HG02884 (cell line): ENCODE results near the gene GSTM2.

Experiments used
- ATAC-seq: cut with Tn5 transposase; IDR thresholded peaks from one replicate; pipeline ENCODE4 v1.9.1; 2021; ENCODE audit warnings: mild to moderate bottlenecking, moderate library complexity; ENCODE audit not compliant: unreplicated experiment

Gene GSTM2

DNA sequence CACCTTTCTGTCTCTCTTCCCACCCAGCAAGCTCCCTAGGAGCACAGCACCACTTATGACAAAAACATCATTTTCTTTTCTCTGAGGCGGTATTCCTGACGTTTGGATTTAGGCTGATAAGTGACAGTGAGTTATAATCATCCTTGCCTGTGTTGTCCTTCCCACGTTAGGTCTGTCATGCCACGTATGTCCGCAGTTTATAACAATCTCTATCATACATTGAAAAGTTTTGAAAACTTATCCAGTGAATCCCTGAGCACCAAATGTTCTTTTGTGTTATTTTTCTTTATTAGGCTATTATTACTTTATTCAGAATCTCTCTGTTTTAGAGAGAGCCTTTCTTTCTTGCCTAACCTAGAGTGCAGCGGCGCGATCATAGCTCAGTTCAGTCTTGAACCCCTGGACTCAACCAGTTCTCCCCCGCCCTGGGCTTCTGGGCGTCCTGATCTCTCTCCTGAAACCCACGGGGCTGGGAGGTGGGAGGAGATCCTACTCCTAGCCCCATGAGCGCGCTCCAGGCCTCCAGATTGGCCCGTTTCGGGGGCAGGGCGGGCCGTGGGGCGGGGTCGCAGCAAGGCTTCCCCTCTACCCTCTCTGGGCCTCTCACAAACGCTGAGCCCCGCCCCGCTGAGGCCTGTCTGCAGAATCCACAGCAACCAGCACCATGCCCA lies at the start of gene GSTM2:
TSS of gene GSTM2 (plus strand) at position 606 of the 671 bp plus-strand sequence. CDS start at position 665, 59 bp downstream.
- peak; percentile 87 for ATAC-seq

DNA sequence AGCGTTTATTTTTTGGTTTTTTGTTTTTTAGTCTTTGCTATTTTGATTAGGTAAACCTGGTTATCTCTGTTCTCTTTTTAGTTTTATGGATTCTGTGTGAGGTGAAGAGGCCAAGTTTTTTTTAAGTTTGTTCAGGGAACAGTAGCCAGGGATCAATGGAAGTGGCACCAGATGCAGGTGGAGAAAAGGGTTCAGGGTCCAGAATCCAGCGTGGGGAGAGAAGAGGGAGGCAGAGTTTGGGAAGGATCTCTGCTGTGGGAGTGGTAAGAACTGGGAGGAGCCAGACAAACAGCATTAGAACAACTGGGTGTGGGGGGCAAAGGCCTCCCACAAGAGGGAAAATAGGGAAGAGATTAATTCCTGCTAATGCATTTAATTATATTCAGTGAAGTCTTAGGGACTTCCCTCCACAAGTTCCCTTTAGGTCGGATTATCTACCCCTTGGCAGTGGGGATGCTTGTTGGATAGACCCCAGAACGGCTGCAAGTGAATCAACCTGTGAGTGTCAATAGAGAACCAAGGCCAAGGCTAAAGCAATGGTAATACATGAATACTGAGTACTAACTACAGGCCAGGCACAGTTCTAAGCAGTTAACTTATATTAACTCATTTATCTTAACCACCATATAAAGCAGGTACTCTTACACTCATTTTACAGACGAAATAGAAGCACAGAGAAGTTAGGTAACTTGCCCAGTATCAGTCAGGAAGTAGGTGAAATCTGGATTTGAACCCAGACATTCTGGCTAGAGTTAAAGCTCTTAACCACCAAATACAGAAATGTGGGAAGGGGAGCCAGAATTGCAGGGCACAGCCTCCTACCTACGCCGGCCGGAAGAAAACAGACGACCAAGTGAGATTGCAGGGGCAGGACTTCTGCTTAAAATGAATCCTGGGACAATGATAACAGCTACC lies 48.9 kb upstream of the GSTM2 start:
- no peak for ATAC-seq

DNA sequence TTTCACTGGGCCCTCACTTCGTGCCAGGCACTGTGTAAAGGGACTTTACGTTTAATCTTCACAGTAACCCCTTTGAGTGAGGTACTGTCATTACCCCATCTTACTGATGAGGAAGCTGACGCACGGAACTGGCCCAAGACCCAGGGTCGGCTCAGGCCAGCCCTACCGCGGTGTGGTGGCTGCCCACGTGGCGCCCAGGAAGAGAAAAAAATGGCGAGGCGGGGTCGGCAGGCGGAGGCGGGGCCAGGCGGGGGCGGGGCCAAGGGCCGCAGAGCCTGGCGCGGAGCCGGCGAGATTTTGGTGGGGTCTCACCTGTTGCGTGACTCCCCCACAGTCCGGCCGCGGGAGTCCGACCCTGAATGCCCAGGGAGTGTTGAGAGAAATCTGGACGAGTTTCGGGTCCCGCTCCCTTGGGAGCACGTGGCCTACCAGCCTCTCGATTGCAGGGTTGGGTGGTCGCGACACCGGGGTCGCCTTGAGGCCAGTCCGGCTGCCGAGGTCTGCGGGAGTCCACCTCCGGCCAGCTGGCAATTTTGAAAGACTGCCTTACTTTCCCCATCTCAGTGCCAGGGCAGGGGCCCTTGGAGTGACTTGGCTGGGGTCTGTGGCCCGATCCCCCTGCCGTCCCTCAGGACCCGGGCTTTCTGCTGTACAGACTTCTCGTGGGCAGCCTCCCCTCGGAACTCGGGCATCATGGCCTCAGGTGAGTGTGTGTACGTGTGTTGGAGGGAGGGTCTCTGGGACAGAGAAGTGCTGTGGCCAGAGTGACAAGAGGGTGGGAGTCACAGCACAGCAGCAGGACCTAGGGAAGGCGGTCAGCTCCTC lies 48.1 kb upstream of the GSTM2 start, which contains the start of the genes AMPD2 and GNAT2:
TSS of gene AMPD2 (plus strand) at position 262 of the 825 bp plus-strand sequence. CDS start 1,339 bp downstream, outside the sequence.
TSS of gene GNAT2 (minus strand) at position 41 of the 825 bp plus-strand sequence. CDS start 6,746 bp downstream, outside the sequence.
- ATAC-seq: peak; percentile 43

DNA sequence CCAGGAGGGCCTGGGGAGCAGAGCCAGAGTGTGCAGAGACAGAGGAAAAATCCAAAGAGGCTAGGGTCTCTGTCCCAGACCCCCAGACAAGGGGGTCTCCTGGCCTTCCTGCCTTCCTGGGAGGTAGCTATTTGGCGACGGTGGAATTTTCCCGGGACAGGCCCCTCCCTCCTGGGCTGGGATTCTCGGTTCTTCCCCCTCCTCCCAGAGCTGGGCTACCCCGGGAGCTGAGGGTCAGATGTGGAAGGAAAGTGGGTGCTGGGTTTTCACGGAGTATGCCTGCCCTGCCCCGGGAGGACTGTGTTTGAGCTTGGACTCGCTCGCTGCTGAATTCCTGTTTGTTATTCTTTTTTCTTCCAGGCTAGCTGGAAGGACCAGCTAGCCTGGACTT lies 47.5 kb upstream of the GSTM2 start:
- no peak for ATAC-seq

DNA sequence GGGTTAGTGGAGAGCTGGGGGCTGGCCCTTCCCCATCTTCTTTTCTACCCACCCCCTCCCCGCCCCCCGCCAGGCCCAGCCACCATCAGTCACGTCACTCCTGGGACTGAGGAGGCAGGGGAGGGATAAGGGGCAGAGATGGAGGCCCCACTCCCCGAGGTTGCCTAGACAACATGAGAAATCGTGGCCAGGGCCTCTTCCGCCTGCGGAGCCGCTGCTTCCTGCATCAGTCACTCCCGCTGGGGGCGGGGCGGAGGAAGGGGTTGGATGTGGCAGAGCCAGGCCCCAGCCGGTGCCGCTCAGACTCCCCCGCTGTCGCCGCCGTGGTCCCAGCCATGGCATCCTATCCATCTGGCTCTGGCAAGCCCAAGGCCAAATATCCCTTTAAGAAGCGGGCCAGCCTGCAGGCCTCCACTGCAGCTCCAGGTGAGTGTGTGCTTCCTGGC lies 47.0 kb upstream of the GSTM2 start:
- ATAC-seq: peak; percentile 66

DNA sequence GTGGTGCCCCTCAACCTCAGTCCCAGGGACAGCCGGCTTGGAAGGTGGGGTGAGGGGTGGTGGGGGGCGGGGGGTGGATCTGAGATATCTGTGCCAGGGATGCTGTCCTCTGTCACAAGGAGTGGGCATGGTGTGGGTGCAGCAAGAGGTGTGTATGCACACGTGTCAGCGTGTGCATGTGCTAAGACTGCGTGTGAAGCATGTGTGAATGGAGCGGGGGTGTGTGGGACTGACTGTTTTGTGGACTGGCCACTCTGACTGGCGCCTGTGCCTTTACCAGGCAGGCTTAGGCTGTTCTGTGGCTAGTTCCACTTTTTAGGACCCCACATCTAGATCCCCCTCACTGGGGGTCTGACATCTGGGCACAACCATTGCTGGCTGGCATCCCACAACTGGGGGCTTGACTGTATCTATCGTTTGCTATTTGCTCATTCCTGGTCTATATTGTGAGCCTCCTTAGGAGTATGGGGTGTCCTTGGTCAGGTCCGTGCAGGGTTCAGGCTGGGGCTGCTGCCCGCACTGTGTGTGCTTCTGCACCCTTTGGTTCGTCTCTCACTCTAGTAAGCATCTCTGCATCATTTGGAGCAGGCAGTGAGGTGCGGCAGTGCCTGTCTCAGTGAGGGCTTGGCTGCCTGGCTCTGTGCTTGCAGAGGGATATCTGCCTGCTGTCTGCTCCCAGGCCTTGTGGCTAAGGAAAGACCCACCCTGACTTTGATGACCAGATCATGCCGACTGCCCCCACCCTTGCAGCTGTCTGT lies 46.3 kb upstream of the GSTM2 start:
- ATAC-seq: no peak

DNA sequence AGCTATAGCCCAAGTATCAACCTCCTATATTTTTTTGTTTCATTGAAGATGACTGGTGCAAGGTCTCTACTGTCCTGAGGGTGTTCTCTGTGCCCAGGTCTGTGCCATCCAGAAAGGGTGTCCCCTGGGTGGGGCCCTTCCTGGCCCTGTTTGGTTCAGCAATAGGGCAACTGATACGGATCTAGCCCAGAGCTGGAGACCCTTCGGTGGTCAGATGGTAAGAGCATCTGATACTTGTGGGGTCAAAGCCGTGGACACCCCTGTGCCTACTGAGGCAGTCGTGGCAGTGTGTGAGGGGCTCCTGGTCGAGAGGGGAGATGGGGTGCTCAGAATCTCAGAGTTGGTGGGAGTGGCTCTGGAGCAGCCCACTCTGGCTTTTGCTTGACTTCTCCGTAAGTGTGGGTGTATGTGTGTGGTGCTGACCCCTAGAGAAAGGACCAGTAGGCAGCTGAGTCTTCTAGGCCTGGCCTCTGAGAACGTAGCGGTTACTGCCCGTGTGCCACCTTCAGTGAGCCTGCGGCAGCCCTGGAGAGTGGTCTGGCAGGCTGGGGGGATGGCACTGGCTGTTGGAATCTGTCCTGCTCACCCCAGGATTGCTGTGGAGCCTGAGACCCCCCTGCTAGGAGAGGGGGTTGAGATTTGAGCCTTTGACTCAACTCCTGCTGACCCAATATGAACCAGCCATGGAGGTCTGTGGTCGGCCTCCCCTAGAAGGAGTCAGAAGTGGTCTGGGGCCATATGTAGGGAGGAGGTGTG lies 45.5 kb upstream of the GSTM2 start:
- no peak for ATAC-seq

DNA sequence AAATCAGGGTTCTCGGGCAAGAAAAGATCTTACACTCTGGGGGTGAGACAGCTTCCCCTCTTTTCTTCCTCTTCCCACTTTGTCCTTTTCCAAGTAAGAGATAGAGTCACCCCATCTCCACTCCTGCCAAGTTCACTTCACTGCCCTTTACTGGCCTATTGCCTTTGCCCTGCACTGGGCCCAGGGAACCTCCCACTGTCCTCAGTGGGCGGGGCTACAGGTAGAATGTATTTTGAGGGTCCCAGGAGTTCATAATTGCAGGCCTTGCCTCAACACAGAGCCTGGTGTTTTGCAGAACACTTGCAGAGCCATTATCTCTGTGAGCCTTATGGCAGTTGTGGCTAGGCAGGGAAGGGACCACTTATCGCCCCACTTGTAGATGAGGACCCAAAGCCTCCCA lies 45.0 kb upstream of the GSTM2 start:
- ATAC-seq: no peak

DNA sequence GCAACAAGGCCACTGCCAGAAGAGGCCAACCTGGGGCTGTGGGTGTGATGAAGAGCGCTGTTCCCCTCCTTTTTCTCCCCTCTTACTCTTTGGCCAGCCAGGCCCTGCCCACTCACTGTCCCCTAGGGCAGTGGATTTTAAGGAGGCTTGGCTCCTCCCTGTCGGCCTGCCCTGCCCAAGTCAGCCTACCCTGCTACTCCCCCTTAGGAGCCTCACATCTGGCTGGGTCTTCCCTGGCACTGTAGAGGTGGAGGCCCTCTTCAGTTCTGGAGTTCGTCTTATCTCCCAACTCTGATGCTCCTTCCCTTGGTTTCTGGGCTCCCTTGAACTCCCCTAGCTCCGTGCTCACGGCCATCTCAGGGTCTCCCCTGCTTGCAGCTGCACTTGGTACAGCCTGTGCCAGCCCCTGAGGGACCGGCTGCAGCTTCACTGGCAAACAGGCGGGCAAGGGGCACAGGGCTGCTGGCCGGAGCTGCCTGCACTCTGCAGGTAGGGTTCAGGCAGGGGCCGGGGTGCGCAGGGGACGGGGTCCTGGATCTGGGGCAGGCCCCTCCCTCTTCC lies 44.2 kb upstream of the GSTM2 start:
- no peak for ATAC-seq

DNA sequence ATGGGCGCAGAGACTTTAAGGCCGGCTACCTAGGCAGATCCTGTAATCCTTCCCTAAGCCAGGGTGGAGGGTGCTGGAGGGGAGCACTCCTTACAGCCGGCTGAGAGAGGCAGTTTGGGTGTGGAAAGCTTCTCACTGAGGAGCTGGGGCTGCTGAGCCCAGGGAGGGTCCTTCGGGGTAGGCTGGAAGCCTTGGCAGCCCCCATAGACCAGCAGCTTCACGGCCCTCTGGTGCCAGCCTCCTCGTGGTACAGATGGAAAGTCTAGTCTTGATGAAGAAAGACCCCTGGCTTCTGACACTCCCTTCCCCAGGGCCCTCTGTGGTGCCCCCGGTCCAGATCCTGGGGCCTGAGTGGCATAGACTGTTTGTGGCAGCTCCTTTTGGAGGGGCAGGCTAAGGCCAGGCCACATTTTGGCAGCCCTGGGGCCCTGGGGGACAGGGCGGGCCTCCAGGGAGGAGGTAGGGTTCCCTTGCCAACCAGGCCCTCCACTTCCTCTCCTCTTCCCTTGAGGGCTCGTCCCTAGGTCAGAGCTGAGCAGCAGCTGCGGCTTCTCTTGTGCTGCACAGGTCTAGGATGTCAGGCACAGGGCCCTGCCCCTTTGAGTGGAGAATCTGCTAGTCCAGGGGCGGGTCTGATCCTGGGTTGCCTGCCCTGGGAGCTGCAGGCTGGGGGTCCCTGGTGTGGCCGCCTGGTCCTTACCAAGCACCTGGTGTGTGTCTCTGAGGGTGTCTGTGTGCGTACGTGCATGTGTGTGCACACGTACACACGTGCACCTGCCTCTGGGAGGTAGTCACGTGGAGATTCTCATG lies 43.5 kb upstream of the GSTM2 start:
- no peak for ATAC-seq

DNA sequence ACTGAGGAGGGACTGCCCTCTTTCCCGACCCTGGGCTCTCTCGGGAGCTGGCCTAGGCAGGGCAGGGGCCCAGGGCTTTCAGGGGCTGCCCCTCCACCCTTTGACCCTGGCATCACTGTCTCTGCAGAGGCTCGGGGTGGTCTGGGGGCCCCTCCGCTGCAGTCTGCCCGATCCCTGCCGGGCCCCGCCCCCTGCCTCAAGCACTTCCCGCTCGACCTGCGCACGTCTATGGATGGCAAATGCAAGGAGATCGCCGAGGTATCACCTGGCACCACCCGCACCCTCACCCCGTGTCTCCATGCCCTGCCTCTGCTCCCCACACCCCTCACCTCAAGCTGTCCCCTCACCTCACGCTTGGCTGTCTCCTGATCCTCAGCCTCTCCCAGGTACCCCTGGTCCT lies 42.7 kb upstream of the GSTM2 start:
- no peak for ATAC-seq

DNA sequence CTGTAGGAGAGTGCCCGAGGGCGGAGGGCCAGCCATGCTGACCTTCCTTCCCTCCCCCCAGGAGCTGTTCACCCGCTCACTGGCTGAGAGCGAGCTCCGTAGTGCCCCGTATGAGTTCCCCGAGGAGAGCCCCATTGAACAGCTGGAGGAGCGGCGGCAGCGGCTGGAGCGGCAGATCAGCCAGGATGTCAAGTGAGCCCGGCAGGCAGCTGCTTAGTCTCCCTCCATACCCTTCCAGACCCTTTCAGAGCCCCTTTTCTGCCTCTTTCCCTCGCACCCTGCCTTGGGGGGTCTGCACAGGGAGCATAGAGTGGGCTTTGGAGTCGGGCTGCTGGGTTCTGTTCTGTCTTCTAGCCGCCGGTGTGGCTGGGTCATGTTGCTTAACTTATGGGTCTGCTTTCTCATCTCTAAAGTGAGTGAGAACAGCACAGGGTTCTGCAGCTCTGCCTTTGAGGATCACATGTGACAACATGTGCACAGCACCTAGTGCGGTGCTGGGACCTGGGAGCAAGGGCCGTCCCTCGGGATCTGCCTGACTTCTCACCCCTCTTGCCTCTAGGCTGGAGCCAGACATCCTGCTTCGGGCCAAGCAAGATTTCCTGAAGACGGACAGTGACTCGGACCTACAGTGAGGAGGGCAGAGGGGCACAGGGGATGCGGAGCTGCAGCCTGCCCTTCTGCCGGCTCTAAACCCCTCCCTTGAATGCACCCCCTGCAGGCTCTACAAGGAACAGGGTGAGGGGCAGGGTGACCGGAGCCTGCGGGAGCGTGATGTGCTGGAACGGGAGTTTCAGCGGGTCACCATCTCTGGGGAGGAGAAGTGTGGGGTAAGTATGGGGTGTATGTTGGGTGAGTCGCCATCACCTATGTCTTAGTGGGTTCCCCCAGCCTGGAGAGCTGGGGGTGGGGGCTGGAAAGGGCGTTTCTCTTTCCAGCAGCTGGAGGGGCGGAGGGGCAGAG lies 42.0 kb upstream of the GSTM2 start:
- ATAC-seq: no peak

DNA sequence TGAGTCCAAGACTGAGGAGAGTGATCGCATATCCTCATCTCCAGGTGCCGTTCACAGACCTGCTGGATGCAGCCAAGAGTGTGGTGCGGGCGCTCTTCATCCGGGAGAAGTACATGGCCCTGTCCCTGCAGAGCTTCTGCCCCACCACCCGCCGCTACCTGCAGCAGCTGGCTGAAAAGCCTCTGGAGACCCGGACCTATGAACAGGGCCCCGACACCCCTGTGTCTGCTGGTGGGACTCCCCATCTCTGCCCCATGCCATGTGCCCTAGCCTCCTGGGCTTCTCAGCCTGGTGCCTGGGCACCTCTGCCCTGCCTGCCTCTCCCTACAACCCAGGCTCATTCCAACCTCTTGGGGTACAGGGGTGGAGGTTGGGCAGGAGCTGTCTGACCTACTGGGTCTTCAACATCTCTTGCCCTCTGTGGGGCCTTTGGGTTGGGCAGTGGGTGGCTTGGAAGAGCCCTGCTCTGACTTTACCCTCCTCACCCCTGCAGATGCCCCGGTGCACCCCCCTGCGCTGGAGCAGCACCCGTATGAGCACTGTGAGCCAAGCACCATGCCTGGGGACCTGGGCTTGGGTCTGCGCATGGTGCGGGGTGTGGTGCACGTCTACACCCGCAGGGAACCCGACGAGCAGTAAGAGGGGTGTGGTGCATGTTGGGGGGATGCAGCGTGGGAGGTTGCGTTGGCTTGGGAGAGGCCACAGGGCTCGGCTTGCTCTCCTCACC lies 41.0 kb upstream of the GSTM2 start:
- ATAC-seq: no peak

DNA sequence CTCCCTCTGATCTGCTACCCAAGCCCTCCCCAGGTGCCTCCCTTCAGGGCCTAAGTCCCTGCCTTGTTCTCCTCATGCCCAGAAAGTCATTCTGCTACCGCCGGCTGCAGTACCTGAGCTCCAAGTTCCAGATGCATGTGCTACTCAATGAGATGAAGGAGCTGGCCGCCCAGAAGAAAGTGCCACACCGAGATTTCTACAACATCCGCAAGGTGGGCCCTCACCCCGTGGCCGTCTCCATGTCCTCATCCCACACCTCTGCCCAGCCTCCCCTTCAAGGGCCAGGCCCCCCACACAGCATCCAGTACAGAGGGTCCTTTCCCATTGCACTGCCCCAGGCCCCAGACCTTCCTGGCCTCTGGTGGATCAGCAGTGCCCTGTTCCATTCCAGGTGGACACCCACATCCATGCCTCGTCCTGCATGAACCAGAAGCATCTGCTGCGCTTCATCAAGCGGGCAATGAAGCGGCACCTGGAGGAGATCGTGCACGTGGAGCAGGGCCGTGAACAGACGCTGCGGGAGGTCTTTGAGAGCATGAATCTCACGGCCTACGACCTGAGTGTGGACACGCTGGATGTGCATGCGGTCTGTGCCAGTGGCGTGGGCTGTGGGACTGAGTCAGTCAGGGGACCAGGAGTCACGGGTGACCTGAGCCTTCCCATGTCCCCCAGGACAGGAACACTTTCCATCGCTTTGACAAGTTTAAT lies 40.0 kb upstream of the GSTM2 start:
- no peak for ATAC-seq

DNA sequence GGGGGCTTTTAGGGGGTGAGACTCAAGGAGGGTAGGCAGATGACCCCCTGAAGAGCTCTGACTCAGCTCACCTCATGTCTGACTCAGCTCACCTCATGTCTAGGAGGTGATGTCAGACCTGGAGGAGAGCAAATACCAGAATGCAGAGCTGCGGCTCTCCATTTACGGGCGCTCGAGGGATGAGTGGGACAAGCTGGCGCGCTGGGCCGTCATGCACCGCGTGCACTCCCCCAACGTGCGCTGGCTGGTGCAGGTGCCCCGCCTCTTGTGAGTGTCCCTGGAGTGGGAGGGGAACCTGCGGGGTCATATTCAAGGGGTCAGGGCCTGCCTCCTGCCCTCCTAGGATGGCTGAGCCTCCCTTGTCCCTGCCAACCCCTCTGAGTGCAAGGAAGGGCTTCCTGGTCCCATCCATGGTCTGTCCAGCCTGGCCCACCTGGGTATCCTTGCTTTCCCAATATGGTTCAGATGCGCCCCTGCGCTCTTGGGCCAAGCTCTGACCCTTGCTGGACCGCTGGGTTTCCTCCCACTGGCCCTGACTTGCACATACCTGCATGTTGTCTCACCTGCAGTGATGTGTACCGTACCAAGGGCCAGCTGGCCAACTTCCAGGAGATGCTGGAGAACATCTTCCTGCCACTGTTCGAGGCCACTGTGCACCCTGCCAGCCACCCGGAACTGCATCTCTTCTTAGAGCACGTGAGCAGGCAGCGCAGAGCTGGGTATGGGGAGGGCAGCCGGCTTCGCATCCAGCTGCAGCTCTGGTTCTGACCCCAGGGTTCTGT lies 39.1 kb upstream of the GSTM2 start:
- ATAC-seq: no peak
